HEK293 (cell line): Measurements from ENCODE around the gene RCAN2.

ENCODE experiments used
- CTCF ChIA-PET: fragments of 350-600 bp; formaldehyde crosslinking; extraction: SDS; loops from one replicate; lab custom pipeline; 2021; ENCODE audit warnings: antibody characterized with exemption; lab: Yijun Ruan, JAX
- POLR2A ChIA-PET: fragments of 300-600 bp; formaldehyde crosslinking; extraction: SDS; loops from one replicate; lab custom pipeline; 2020; ENCODE audit warnings: antibody characterized with exemption, inconsistent platforms; lab: Yijun Ruan, JAX
- H3K27ac ChIP-seq: fragments of 200-500 bp; sonication (Bioruptor generic); 2 replicates; pipeline ENCODE4 v1.5.1; 2014; ENCODE audit warnings: low read depth, low read length, control low read depth, inconsistent platforms; ENCODE audit errors: extremely low read depth
- H3K36me3 ChIP-seq, 2 experiments: fragments of 200-500 bp in 1 of 2; sonication (Bioruptor generic) in 1 of 2; 1 replicate in 1 of 2; 2 replicates in 1 of 2; pipeline ENCODE4 v1.5.1; 2014 to 2017; ENCODE audit warnings: inconsistent platforms in 2 of 2, low read length in 2 of 2; ENCODE audit not compliant: control insufficient read depth in 2 of 2, insufficient read depth in 1 of 2
- H3K4me1 ChIP-seq: fragments of 200-500 bp; sonication (Bioruptor generic); 2 replicates; pipeline ENCODE4 v1.5.1; 2014; ENCODE audit warnings: mild to moderate bottlenecking, low read length, inconsistent platforms; ENCODE audit not compliant: control insufficient read depth, insufficient read depth
- H3K4me3 ChIP-seq: 2 replicates; pipeline ENCODE4 v1.5.1; 2011; ENCODE audit warnings: low read depth, mild to moderate bottlenecking, control low read depth, low read length, moderate library complexity
- H3K9me3 ChIP-seq: fragments of 200-500 bp; sonication (Bioruptor generic); 2 replicates; pipeline ENCODE4 v1.5.1; 2014; ENCODE audit warnings: low read depth, low read length, inconsistent platforms; ENCODE audit not compliant: control insufficient read depth, insufficient read depth
- ELK4 ChIP-seq: IDR thresholded peaks from 2 replicates; pipeline ENCODE4 v1.6.1; 2011; ENCODE audit warnings: mild to moderate bottlenecking, low read depth, low read length, borderline replicate concordance
- KLF10 ChIP-seq: fragments of 450-650 bp; IDR thresholded peaks from 2 replicates; pipeline ENCODE4 v1.5.1; 2018; ENCODE audit warnings: missing biosample characterization, mild to moderate bottlenecking, missing genetic modification characterization
- MZF1 ChIP-seq: fragments of 450-650 bp; formaldehyde crosslinking; IDR thresholded peaks from 2 replicates; pipeline ENCODE4 v1.5.1; 2017; ENCODE audit warnings: missing biosample characterization, missing genetic modification characterization, borderline replicate concordance
- OVOL3 ChIP-seq: fragments of 450-650 bp; formaldehyde crosslinking; IDR thresholded peaks from 2 replicates; pipeline ENCODE4 v1.5.1; 2016; ENCODE audit warnings: missing biosample characterization, missing genetic modification characterization
- REST ChIP-seq: fragments of 450-650 bp; formaldehyde crosslinking; IDR thresholded peaks from 2 replicates; pipeline ENCODE4 v1.5.1; 2016; ENCODE audit warnings: missing biosample characterization, missing genetic modification characterization
- ZBTB11 ChIP-seq: fragments of 450-650 bp; formaldehyde crosslinking; conservative IDR thresholded peaks from 2 replicates; pipeline ENCODE4 v1.5.1; 2016; ENCODE audit warnings: low read depth, missing biosample characterization, missing genetic modification characterization
- ZNF133 ChIP-seq: fragments of 450-650 bp; formaldehyde crosslinking; IDR thresholded peaks from 2 replicates; pipeline ENCODE4 v1.5.1; 2016; ENCODE audit warnings: missing biosample characterization, missing genetic modification characterization
- ZNF266 ChIP-seq: fragments of 450-650 bp; formaldehyde crosslinking; IDR thresholded peaks from 2 replicates; pipeline ENCODE4 v1.5.1; 2016; ENCODE audit warnings: missing biosample characterization, missing genetic modification characterization, low read depth
- ZNF274 ChIP-seq, 2 experiments: fragments of 200-500 bp in 1 of 2; fragments of 450-650 bp in 1 of 2; sonication (Bioruptor generic) in 1 of 2; formaldehyde crosslinking in 1 of 2; IDR thresholded peaks; 2 replicates each; pipeline versions ENCODE4 v1.5.1 to v1.6.1; 2014 to 2016; ENCODE audit warnings: borderline replicate concordance in 1 of 2, inconsistent platforms in 1 of 2, low read length in 1 of 2, missing biosample characterization in 1 of 2, missing genetic modification characterization in 1 of 2
- ZNF350 ChIP-seq: fragments of 450-650 bp; formaldehyde crosslinking; IDR thresholded peaks from 2 replicates; pipeline ENCODE4 v1.5.0; 2017; ENCODE audit warnings: missing biosample characterization, mild to moderate bottlenecking, missing genetic modification characterization
- ZNF391 ChIP-seq: fragments of 450-650 bp; formaldehyde crosslinking; IDR thresholded peaks from 2 replicates; pipeline ENCODE4 v1.5.1; 2016; ENCODE audit warnings: low read depth, missing biosample characterization, missing genetic modification characterization, borderline replicate concordance
- ZNF416 ChIP-seq: fragments of 450-650 bp; formaldehyde crosslinking; IDR thresholded peaks from 2 replicates; pipeline ENCODE4 v1.5.1; 2016; ENCODE audit warnings: missing biosample characterization, missing genetic modification characterization
- ZNF423 ChIP-seq: fragments of 450-650 bp; formaldehyde crosslinking; IDR thresholded peaks from 2 replicates; pipeline ENCODE4 v1.5.1; 2016; ENCODE audit warnings: missing biosample characterization, missing genetic modification characterization
- ZNF580 ChIP-seq: fragments of 450-650 bp; formaldehyde crosslinking; IDR thresholded peaks from 2 replicates; pipeline ENCODE4 v1.5.1; 2016; ENCODE audit warnings: missing biosample characterization, missing genetic modification characterization
- ZNF707 ChIP-seq: fragments of 450-650 bp; formaldehyde crosslinking; IDR thresholded peaks from 2 replicates; pipeline ENCODE4 v1.5.1; 2016; ENCODE audit warnings: missing biosample characterization, missing genetic modification characterization
- ZNF76 ChIP-seq: fragments of 450-650 bp; formaldehyde crosslinking; IDR thresholded peaks from 2 replicates; pipeline ENCODE4; 2016; ENCODE audit warnings: low read depth, missing biosample characterization, missing genetic modification characterization, borderline replicate concordance
- ZNF777 ChIP-seq: fragments of 450-650 bp; formaldehyde crosslinking; IDR thresholded peaks from 2 replicates; pipeline ENCODE4 v1.5.1; 2017; ENCODE audit warnings: missing biosample characterization, missing genetic modification characterization, borderline replicate concordance
- TF ChIP-seq, protein P1 (sequence below): fragments of 450-650 bp; formaldehyde crosslinking; IDR thresholded peaks from 2 replicates; pipeline ENCODE4 v1.5.1; 2016; ENCODE audit warnings: missing biosample characterization, missing genetic modification characterization
- TF ChIP-seq, protein P2 (sequence below): fragments of 450-650 bp; formaldehyde crosslinking; IDR thresholded peaks from 2 replicates; pipeline ENCODE4 v1.5.1; 2016; ENCODE audit warnings: missing biosample characterization, missing genetic modification characterization, low read depth

The RCAN2 gene

DNA sequence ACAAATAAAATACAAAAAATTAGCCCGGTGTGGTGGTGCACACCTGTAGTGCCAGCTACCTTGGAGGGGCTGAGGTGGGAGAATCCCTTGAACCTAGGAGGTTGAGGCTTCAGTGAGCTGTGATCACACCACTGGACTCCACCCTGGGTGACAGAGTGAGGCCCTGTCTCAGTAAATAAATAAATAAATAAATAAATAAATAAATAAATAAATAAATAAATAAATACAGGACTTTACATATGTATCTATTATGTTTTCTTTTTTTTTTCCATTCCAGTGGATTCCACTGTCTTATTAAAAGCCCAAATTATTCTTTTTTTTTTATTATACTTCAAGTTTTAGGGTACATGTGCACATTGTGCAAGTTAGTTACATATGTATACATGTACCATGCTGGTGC, 279.3 kb downstream of the RCAN2 start (continued):
- peak; percentile 73 for TF ChIP-seq ZBTB11 (tag by site-specific recombination)
- TF ChIP-seq ZNF416 (tag by site-specific recombination) = no peak
- TF ChIP-seq ZNF133 = no peak
- no peak for TF ChIP-seq ZNF580 (tag by site-specific recombination)
- peak; percentile 72 for TF ChIP-seq REST
- no peak for TF ChIP-seq ZNF423 (tag by site-specific recombination)
- TF ChIP-seq KLF10 (tag by site-specific recombination) = no peak
- no peak for TF ChIP-seq ZNF274 (IDR thresholded peaks at IDR 0.05; ENCODE audit: low read length)
- TF ChIP-seq ZNF274 (tag by site-specific recombination; IDR thresholded peaks at IDR 0.05; ENCODE audit: borderline replicate concordance) = no peak
- TF ChIP-seq, all 188 proteins: peak for 24

DNA sequence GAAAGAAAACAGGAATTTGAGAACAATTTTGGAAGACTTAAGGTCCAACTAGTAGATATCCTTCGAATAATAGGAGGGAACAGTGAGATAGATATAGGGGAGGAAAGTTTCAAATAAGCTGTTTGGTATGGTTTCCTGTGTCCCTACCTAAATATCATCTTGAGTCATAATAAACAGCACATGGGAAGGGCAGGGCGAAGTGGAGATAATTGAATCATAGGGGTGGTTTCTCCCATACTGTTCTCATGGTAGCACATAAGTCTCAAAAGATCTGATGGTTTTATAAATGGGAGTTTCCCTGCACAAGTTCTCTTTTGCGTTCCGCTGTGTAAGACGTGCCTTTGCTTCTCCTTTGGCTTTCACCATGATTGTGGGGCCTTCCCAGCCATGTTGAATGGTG, 281.0 kb downstream of the RCAN2 start:
- CTCF ChIA-PET = interaction anchor here (1.0 kb wide), 1 partner anchor 279 kb away, joined by 3 read pairs; no protein-coding TSS in a partner anchor
- no peaks in the 10 kb centered on the region for H3K36me3 ChIP-seq
- no peaks in the 10 kb centered on the region for H3K9me3 ChIP-seq
- H3K4me3 ChIP-seq = no peak overlapping the region
- no peak overlapping the region for H3K27ac ChIP-seq
- TF ChIP-seq ZNF266 (tag by site-specific recombination) (no peak), MZF1 (tag by site-specific recombination) (no peak), ZNF391 (tag by site-specific recombination) (no peak), ZNF76 (tag by site-specific recombination) (no peak), ZNF707 (tag by site-specific recombination) (no peak), ZNF777 (tag by site-specific recombination) (no peak), ZNF274 (IDR thresholded peaks at IDR 0.05; ENCODE audit: low read length) (no peak), ZNF274 (tag by site-specific recombination; IDR thresholded peaks at IDR 0.05; ENCODE audit: borderline replicate concordance) (no peak), OVOL3 (tag by site-specific recombination) (no peak), ZNF350 (tag by site-specific recombination) (no peak), ELK4 (no peak)
- TF ChIP-seq, protein P1, sequence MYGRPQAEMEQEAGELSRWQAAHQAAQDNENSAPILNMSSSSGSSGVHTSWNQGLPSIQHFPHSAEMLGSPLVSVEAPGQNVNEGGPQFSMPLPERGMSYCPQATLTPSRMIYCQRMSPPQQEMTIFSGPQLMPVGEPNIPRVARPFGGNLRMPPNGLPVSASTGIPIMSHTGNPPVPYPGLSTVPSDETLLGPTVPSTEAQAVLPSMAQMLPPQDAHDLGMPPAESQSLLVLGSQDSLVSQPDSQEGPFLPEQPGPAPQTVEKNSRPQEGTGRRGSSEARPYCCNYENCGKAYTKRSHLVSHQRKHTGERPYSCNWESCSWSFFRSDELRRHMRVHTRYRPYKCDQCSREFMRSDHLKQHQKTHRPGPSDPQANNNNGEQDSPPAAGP = no peak
- TF ChIP-seq, protein P2, sequence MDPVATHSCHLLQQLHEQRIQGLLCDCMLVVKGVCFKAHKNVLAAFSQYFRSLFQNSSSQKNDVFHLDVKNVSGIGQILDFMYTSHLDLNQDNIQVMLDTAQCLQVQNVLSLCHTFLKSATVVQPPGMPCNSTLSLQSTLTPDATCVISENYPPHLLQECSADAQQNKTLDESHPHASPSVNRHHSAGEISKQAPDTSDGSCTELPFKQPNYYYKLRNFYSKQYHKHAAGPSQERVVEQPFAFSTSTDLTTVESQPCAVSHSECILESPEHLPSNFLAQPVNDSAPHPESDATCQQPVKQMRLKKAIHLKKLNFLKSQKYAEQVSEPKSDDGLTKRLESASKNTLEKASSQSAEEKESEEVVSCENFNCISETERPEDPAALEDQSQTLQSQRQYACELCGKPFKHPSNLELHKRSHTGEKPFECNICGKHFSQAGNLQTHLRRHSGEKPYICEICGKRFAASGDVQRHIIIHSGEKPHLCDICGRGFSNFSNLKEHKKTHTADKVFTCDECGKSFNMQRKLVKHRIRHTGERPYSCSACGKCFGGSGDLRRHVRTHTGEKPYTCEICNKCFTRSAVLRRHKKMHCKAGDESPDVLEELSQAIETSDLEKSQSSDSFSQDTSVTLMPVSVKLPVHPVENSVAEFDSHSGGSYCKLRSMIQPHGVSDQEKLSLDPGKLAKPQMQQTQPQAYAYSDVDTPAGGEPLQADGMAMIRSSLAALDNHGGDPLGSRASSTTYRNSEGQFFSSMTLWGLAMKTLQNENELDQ (tag by site-specific recombination) = no peak
- POLR2A ChIA-PET = no interaction called here
- no peaks in the 10 kb centered on the region for H3K4me1 ChIP-seq
